ENCODE results near the gene NCAPD3.
"Not testable (repeated sequence)": the region's sequence is repeated elsewhere in the genome, so short reads cannot be mapped to it uniquely, and the experiment has no call there.

Gene NCAPD3

GRCh38 chr11:134205729-134206128, 18.0 kb downstream of the NCAPD3 start:
- no peak for DNase-seq (ENCODE audit: insufficient read length, low spot score)
- TF ChIP-seq CTCF (IDR thresholded peaks at IDR 0.05; ENCODE audit: insufficient read depth, missing control alignments) = no peak
- no peak for FAIRE-seq

GRCh38 chr11:134202661-134203060, 21.1 kb downstream of the NCAPD3 start:
- no peak for FAIRE-seq
- no peak for DNase-seq (ENCODE audit: insufficient read length, low spot score)
- TF ChIP-seq CTCF (IDR thresholded peaks at IDR 0.05; ENCODE audit: insufficient read depth, missing control alignments) = no peak

- no peak for TF ChIP-seq CTCF (IDR thresholded peaks at IDR 0.05; ENCODE audit: insufficient read depth, missing control alignments)
- DNase-seq (ENCODE audit: insufficient read length, low spot score) (no peak), FAIRE-seq (peak; percentile 56)
Observed at GRCh38 chr11:134200688-134201087, 23.1 kb downstream of the NCAPD3 start.

DNA sequence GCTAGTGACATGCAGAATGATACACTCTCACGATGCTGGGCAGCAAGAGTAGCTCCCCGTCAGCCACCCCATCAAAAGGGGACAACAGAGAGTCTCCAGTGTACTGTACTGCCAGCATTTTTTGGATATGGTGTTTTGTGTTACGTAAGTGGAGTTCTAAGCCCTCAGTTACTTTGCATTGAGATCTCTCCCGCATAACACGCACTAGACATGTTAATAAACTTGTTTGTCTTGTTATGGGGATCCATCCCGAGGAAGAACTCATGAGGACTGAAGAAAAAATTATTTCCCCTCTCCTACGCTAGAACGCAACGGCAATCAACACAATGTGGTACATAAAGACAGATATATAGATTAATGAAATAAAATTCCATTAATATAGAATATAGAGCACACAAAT, 24.2 kb downstream of the NCAPD3 start:
- peak; percentile 6 for FAIRE-seq
- no peak for TF ChIP-seq CTCF (IDR thresholded peaks at IDR 0.05; ENCODE audit: insufficient read depth, missing control alignments)

DNA sequence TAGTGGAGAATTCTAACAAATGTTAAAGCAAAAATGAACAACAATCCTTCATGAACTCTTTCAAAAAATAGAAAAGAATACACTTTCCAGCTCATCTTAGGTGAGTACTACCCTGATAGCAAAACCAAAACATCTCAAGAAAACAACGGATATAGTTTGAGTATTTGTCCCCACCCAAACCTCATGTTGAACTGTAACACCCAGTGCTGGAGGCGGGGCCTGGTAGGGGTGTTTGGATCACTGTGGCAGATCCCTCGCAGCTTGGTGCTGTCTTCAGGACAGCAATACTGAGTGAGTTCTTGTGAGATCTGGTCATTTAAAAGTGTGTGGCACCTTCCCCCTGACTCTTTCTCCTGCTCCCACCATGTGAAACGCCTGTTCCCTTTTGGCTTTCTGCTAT, 27.0 kb downstream of the NCAPD3 start:
- TF ChIP-seq CTCF (IDR thresholded peaks at IDR 0.05; ENCODE audit: insufficient read depth, missing control alignments) = no peak
- FAIRE-seq = no peak

More for the DNA sequence above, 24.2 kb downstream of the NCAPD3 start:
- DNase-seq (ENCODE audit: insufficient read length, low spot score) = no peak

GRCh38 chr11:134188092-134188491, 35.7 kb downstream of the NCAPD3 start:
- not testable (repeated sequence) for FAIRE-seq

More for the DNA sequence above, 27.0 kb downstream of the NCAPD3 start:
- no peak for DNase-seq (ENCODE audit: insufficient read length, low spot score)

DNA sequence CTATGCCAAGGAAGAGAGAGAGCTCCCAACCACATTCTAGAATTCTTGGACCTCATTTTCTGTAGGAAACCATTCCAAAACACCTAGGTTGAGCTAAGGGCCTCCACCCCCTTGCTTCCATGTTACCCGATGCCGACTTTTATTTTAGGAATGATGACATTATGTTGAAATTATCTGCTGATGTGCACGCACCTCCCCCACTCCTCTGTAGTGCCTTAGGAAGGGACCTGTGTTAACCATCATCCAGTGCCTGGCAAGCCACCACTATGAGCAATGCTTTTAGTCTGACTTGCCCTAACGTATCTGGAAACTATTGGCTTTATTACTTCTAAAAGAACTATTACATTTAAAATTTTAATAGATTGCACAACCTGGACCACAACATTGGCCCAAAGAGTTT, 42.1 kb downstream of the NCAPD3 start:
- TF ChIP-seq CTCF (IDR thresholded peaks at IDR 0.05; ENCODE audit: insufficient read depth, missing control alignments) = no peak
- DNase-seq (ENCODE audit: insufficient read length, low spot score) (no peak), FAIRE-seq (no peak)

More at GRCh38 chr11:134188092-134188491, 35.7 kb downstream of the NCAPD3 start:
- not testable (repeated sequence) for DNase-seq (ENCODE audit: insufficient read length, low spot score)
